HG02798 (cell line): ENCODE data around the gene REL.
"Not testable (repeated sequence)": the region's sequence is repeated elsewhere in the genome, so short reads cannot be mapped to it uniquely, and the experiment has no call there.

Experiments
- ATAC-seq: cut with Tn5 transposase; IDR thresholded peaks from one replicate; pipeline ENCODE4 v1.9.1; 2021; ENCODE audit warnings: mild to moderate bottlenecking; ENCODE audit not compliant: unreplicated experiment, poor library complexity

The REL gene

DNA sequence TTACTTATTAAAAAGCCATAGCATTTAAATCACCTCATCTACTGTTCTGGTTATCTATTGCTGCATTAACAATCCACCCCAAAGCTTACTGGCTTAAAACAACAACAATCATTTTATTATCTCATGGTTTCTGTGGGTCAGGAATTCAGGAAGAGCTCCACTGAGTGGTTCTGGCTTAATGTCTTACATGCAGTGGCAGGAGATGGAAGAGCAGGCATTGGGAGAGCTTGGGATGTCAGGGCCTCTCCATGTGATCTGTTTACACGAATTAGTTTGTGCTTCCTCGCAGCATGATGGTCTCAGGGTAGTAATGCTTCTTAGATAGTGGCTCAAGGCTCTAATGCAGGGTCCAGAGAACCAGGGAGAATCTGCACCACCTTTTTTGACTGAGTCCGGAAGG lies 14.4 kb upstream of the REL start:
- no peak for ATAC-seq

DNA sequence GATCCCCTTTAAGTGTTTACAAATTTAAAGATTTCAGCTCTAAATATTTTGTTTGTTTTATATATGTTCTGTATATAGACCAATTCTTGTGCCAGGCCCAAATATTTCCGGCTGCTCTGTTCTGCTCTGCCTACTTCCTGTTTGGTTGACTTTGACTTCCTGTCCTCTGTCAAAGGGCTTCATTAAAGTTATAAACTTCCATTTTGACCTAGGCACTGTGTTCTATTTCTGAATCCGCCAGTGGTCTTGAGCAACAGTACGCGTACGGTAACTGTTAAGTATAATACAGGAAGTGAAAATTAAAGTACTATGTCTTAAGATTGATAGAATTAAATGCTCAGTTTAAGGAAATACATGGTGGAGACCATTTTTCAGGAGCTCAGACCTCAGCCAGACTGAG lies 13.5 kb upstream of the REL start:
- no peak for ATAC-seq

DNA sequence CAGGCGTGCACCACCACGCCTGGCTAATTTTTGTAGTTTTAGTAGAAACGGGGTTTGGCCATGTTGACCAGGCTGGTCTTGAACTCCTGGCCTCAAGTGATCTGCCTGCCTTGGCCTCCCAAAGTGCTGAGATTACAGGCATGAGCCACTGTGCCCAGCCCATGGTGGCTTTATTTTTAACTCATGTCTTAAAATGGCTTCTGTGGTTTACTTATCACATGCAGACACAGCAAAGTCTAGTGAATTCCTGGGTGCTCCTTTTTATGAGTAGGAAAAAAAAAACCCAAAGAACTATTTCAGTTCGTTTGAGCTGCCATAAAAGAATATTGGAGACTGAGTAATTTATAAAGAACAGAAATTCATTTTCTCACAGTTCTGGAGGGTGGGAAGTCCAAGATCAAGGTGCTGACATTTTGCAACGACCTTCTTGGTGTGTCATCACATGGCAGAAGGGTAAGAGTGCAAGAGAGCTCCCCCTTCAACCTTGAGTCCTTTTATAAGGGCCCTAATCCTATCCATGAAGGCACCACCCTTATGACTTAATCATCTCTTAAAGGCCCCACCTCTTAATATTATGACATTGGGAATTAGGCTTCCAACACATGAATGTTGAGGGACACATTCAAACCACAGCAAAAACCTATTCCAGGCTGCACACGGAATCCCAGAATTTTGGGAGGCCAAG lies 12.6 kb upstream of the REL start:
- ATAC-seq = no peak

DNA sequence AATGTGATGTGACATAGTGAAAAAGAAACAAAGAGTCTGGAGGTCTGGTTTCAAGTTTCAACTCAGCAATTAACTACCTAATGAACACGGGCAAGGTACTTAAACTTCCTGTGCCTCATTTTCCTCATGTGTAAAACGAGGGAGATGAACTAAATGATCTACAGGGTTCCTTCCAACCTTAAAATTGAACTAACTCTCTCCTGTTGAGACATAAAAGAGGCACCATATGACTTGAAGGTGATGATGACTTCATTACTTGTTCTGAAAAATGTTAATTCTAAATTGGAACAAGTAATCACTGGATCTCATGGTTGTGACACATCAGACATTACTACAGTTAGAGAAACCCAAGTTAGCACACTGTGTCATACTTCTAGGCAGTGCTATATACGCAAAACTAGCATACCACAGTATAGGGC lies 8.9 kb upstream of the REL start:
- ATAC-seq = peak; percentile 52

DNA sequence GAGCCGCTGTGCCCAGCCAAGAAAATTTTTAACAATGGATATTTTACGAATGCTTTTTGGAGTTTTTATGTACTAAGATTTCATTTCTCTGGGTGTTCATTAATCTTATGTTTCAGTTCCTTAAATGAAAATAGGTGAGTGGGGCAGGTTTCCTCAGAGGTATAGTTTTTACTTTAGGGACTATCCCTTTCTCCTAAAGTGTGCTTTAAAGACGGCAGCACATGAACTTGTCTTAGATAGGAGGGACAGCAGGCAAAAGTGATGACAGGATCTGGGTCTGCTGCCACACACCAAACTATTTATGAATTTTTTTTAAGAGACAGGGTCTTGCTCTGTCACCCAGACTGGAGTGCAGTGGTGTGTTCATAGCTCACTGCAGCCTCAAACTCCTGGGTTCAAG lies 8.0 kb upstream of the REL start:
- ATAC-seq = peak; percentile 79

DNA sequence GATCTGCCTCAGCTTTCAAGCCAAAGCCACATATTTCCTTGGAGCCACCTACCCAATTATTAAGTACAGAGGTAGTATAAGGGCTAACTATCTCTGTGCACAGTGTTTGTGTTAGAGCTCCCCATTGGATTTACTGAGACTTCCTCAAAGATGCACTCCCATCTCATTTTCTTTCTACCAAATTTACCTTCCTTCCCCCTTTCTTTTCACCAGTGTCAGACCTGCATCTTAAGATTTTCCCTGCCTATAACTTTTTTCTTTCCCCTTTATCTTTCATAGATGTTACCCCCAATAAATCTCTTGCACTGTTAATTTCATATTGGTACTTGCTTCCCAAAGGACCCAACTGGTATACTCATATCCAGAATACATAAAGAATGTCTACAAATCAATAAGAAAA lies 5.9 kb upstream of the REL start:
- ATAC-seq = no peak

DNA sequence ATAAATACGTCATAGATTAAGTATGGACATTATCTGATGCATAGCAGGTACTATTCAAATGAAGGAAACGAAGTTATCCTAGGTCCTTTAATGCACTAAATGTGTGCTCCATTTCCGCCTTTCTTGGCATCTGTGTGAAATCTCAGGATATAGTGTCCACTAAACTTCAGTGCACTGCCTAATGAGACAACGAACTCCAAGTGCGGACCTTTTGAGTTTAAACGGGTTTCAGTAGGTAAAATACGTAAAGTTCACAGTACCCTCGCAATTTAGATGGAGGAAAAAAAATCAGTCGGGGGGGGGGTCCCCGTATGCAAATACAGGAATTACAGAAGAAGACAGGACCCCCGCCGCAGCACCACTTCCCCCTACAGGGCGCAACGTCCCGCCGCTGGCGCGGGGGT lies 729 bp upstream of the REL start:
- ATAC-seq = no peak

DNA sequence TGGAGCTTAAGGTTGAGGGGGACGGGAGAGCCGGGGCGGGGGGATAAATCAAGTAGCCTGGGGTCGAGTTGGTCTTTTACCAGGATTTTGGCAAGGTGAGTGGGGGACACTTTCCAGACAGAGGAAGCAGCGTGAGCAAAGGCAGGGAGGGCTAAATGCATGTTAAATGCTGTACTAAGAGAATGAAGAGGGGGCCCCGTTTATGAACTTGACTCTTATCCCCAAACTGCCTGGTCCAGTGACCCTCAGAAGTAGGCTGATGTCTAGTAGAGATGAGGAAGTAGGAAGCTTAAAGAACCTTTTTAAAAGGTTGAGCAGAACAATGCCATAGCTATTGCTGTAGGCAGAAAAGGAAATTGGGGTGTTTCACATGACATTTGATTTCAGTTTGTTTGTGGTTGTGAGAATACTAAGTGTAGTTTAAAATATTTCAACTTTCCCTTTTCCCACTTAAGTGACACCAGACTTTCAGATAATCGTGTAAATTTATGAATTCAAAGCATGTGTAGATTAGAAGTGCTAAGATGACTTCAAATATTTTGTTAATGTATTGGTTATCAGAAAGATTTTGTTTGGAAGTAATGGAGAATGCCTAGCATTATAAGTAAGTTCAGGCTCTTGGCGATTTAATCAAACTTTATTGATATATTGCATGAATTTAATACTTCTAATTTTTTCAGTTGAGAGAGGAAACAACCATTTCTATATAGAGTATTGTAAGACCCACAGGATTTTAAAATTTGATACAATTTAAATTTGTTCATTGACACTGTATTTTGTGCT lies 1.8 kb downstream of the REL start:
- ATAC-seq = no peak

DNA sequence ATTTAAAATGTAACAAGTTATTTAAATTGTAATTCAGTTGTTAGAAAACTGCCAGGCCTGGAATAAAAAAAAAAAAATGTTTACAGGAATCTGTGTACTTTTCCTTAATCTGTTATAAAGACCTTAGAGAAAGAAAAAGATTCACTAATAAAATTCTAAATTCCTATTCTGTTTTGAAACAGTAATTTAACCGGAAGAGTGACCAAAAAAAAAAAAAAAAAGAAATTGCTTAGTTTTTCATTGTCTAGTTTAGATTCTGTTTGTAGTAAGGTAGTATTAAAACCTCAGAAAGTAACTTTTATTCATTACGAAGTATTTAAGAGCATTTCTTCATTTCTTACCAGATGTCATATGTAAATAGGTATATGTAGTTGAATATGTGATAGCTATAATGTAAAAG lies 2.5 kb downstream of the REL start:
- no peak for ATAC-seq

DNA sequence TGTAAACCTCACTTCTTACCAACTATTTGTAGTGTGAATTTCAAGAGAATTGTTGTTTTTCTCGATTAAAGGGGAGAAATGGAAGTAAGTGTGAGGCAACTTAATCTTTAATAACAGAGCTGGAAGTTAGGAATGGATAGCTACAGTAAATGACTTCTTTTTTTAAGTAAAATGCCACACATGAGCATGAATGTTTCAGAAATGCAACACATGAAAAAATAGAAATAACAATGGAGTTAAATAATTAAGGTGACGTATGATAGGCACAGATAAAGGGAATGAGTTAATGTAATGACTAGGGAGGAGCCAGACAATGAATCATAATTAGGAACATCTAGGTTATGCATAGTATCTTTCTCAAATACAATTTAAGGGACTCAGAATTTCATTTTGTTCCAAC lies 3.4 kb downstream of the REL start:
- ATAC-seq = no peak

DNA sequence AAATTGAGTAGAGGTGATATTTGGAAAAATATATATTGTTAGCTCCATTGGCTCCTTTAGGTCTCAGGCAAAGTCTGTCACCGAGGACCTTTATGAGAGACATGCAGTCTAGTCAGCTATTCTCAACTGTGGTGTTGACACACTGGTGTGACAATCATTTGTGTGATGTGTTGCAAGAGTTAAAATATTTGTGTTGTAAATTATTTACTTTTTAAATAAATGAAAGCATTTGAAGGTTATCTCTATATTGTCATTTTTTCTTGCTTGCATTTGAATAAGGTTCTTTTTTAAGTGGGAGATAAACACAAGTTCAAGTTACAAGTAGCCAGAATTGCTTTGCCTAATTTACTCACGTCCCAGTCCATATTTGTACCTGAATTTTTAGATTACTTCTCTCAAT lies 4.3 kb downstream of the REL start:
- ATAC-seq = no peak

DNA sequence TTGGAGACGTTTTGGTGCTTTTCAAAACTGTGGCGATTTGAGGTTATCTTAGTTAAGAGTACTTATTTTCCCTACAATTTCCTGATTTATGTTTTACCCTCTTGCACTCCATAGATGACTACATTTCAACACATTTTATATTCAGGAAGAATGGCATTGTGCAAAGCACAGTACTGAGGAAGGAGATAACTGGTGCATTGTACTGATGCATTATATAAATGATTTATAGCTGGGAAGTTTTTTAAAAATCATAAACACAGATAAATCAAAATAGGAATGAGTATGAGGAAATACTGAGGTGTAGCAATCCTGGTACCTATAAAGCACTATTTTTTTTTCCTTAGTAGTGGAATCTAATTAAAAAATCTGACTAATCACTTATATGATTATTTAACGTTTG lies 5.6 kb downstream of the REL start:
- ATAC-seq = no peak

DNA sequence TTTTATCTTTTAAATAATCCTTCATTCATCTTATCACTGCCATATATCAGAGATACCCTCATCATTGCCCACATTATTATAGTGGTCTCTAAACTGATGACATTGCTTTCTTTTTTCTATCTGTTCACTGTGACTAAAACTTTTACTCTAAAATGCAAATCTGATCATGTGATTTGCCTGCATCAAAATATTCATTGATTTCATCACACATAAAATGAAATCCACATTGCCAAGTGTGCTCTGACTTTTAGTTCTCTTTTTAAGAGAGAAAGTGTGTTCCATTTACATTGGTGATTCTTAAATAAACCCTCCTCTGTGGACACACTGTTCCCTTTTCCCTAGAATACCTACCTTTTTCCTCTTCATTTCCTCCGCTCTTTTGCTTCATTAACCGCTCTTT lies 7.5 kb downstream of the REL start:
- ATAC-seq = no peak

DNA sequence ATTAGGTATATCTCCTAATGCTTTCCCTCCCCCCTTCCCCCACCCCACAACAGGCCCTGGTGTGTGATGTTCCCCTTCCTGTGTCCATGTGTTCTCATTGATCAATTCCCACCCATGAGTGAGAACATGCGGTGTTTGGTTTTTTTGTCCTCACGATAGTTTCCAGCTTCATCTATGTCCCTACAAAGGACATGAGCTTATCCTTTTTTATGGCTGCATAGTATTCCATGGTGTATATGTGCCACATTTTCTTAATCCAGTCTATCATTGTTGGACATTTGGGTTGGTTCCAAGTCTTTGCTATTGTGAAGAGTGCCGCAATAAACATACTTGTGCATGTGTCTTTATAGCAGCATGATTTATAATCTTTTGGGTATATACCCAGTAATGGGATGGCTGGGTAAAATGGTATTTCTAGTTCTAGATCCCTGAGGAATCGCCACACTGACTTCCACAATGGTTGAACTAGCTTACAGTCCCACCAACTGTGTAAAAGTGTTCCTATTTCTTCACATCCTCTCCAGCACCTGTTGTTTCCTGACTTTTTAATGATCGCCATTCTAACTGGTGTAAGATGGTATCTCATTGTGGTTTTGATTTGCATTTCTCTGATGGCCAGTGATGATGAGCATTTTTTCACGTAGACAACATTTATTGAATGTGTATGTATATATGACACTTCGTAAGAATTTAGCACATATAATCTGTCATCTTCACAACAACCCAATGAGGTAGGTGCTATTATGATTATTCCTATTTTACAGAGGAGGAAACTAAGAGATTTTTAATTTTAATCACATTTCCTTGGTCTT lies 8.4 kb downstream of the REL start:
- not testable (repeated sequence) for ATAC-seq

DNA sequence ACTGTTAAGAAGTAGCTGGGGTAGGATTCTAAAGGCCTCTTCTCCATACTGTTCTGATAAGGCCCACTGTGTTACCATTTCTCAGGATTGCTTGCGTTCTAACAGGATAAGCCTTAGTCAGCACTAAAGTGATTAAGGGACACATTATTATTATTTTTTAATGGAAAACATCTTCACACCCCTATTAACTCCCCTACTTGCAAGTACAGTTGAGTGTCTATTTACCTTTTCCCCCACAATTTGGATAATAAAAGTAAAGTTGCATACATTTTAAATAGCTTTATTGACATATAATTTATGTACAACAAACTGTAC lies 9.0 kb downstream of the REL start:
- no peak for ATAC-seq

DNA sequence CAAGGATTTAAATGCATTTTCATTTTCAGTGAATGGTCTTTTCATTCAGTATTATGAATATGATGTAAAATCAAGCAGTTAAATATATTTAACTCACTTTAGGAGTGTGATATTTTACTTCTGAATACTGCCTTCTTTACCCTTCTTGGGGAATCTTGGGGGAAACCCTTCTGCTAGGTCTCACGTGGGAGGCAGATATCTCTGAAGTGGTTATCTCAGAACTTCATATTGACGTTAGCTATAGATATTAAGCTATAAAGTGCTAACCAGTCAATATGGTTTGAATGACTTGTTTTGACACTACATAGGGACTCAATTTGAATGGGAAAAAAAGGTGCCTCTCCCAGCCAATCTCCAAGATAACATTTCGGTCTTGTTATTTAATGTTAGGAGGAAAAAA lies 9.8 kb downstream of the REL start:
- ATAC-seq = no peak

DNA sequence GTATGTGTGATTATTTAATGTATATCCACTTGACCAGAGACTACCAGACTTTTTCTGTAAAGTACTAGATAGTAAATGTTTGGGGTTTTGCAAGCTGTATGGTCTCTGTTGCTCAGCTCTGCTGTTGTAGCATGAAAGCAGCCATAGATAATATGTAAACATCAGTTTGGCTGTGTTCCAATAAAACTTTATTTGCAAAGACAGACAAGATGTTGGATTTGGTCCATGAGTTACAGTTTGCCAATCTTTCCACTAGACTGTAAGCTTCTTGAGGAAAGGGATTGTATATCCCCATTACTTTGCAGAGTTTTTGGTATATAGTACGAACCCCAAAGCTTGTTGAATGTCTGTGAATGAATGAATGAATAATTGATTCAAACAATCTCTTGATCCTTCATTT lies 17.2 kb downstream of the REL start:
- no peak for ATAC-seq

DNA sequence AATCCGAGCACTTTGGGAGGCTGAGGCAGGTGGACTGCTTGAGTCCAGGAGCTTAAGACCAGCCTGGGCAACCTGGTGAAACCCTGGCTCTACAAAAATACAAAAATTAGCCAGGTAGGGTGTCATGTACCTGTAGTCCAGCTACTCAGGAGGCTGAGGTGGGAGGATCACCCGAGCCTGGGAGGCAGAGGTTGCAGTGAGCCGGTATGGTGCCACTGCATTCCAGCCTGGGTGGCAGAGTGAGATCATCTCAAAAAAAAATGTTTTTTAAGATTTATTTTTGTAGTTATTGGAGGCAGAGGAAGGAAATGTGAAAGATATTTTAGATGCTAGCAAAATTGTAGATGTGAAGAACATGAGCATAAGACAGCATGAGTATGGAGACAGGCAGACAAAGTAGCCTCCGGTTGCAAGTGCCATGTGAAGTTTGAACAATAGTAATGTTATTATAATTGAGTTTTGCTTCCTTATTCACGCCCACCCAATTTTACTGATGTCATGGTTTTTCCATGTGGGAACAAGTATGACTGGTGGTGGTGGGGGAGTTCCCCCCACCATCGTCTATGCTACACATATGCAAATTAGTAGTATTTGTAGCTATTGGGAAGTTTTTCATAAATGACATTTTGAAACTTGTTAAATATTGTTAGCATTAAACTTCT lies 18.0 kb downstream of the REL start:
- peak; percentile 60 for ATAC-seq

DNA sequence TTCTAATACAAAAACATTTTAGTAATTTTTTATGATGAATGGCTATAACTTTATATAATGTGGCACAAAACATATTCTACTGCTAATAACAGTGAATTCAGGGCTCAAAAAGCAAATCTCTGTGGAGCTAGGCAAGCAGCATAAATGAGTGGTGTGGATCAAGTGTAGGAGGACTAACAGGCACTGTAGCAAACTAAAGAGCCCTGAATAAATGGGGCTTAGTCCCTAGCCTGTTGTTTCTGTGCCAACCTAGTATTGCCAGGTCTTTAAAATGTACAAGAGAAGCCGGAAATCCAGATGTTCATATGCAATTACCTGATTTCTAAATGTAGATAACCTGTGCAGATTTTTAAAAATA lies 18.5 kb downstream of the REL start:
- ATAC-seq = no peak

DNA sequence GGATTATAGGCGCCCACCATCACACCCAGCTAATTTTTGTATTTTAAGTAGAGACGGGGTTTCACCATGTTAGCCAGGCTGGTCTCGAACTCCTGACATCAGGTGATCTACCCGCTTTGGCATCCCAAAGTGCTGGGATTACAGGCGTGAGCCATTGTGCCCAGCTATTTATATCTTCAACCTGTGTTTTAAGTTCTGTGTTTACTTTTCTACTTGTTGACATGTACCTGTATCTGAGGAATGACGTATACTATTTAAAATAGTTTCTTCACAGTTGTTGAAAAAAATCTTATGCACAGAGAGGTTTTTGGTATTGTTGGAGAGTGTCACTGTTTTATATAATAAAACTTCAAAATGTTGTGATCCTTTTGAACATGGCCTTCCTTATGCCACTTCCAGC lies 19.9 kb downstream of the REL start:
- not testable (repeated sequence) for ATAC-seq

DNA sequence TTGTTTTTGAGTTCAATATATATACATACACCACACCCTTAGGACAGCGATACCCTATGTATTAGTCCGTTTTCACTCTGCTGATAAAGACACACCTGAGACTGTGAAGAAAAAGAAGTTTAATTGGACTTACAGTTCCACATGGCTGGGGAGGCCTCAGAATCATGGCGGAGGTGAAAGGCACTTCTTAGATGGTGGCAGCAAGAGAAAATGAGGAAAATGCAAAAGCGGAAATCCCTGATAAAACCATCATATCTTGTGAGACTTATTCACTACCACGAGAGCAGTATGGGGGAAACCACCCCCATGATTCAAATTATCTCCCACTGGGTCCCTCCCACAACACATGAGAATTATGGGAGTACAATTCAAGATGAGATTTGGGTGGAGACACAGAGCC lies 24.5 kb downstream of the REL start:
- ATAC-seq = not testable (repeated sequence)
